HEK293T (cell line): ENCODE measurements around the gene SLC47A1.

ENCODE experiments used
- CTCF ChIA-PET: fragments of 350-600 bp; formaldehyde crosslinking; extraction: SDS; loops from one replicate; lab custom pipeline; 2021; ENCODE audit warnings: antibody characterized with exemption, inconsistent platforms; lab: Yijun Ruan, JAX
- POLR2A ChIA-PET: fragments of 350-600 bp; formaldehyde crosslinking; extraction: SDS; loops from one replicate; lab custom pipeline; 2020; ENCODE audit warnings: antibody characterized with exemption, inconsistent platforms; lab: Yijun Ruan, JAX
- DNase-seq: peaks from one replicate; pipeline ENCODE4 v3.0.0; 2012; ENCODE audit warnings: mixed read lengths; ENCODE audit errors: extremely low spot score
- ARNT ChIP-seq: fragments of 450-650 bp; IDR thresholded peaks from 2 replicates; pipeline ENCODE4 v1.6.1; 2017; ENCODE audit warnings: mild to moderate bottlenecking
- BHLHE40 ChIP-seq: fragments of 450-650 bp; IDR thresholded peaks from 2 replicates; pipeline ENCODE4 v1.6.1; 2016; ENCODE audit warnings: mild to moderate bottlenecking, moderate library complexity, borderline replicate concordance
- CTBP1 ChIP-seq: fragments of 450-650 bp; IDR thresholded peaks from 2 replicates; pipeline ENCODE4 v1.6.1; 2016; ENCODE audit warnings: borderline replicate concordance
- ELF4 ChIP-seq: fragments of 450-650 bp; IDR thresholded peaks from 2 replicates; pipeline ENCODE4 v1.6.1; 2017; ENCODE audit warnings: antibody characterized with exemption
- FOXA1 ChIP-seq: fragments of 450-650 bp; IDR thresholded peaks from 2 replicates; pipeline ENCODE4 v1.6.1; 2016; ENCODE audit warnings: mild to moderate bottlenecking
- FOXK2 ChIP-seq: fragments of 450-650 bp; IDR thresholded peaks from 2 replicates; pipeline ENCODE4 v1.6.1; 2016; ENCODE audit warnings: mild to moderate bottlenecking
- FOXM1 ChIP-seq: fragments of 450-650 bp; IDR thresholded peaks from 2 replicates; pipeline ENCODE4 v1.6.1; 2017; ENCODE audit warnings: mild to moderate bottlenecking, borderline replicate concordance
- HDGF ChIP-seq: fragments of 450-650 bp; IDR thresholded peaks from 2 replicates; pipeline ENCODE4 v1.6.1; 2017; ENCODE audit warnings: antibody characterized with exemption, borderline replicate concordance
- L3MBTL2 ChIP-seq: fragments of 450-650 bp; conservative IDR thresholded peaks from 2 replicates; pipeline ENCODE4 v1.6.1; 2016; ENCODE audit warnings: mild to moderate bottlenecking
- LEF1 ChIP-seq: fragments of 450-650 bp; IDR thresholded peaks from 2 replicates; pipeline ENCODE4 v1.6.1; 2017; ENCODE audit warnings: mild to moderate bottlenecking, borderline replicate concordance
- NFRKB ChIP-seq: fragments of 450-650 bp; IDR thresholded peaks from 2 replicates; pipeline ENCODE4 v1.6.1; 2016; ENCODE audit warnings: mild to moderate bottlenecking, moderate library complexity
- SP1 ChIP-seq: fragments of 450-650 bp; IDR thresholded peaks from 2 replicates; pipeline ENCODE4 v1.6.1; 2017
- SUZ12 ChIP-seq: fragments of 450-650 bp; IDR thresholded peaks from 2 replicates; pipeline ENCODE4 v1.6.1; 2016; ENCODE audit warnings: mild to moderate bottlenecking
- TARDBP ChIP-seq: fragments of 450-650 bp; IDR thresholded peaks from 2 replicates; pipeline ENCODE4 v1.6.1; 2016
- ZNF384 ChIP-seq: fragments of 450-650 bp; IDR thresholded peaks from 2 replicates; pipeline ENCODE4 v1.6.1; 2016
- TF ChIP-seq, protein P1 (sequence below): fragments of 450-650 bp; IDR thresholded peaks from 2 replicates; pipeline ENCODE4 v1.6.1; 2016

SLC47A1 gene, protein sequence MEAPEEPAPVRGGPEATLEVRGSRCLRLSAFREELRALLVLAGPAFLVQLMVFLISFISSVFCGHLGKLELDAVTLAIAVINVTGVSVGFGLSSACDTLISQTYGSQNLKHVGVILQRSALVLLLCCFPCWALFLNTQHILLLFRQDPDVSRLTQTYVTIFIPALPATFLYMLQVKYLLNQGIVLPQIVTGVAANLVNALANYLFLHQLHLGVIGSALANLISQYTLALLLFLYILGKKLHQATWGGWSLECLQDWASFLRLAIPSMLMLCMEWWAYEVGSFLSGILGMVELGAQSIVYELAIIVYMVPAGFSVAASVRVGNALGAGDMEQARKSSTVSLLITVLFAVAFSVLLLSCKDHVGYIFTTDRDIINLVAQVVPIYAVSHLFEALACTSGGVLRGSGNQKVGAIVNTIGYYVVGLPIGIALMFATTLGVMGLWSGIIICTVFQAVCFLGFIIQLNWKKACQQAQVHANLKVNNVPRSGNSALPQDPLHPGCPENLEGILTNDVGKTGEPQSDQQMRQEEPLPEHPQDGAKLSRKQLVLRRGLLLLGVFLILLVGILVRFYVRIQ

DNA sequence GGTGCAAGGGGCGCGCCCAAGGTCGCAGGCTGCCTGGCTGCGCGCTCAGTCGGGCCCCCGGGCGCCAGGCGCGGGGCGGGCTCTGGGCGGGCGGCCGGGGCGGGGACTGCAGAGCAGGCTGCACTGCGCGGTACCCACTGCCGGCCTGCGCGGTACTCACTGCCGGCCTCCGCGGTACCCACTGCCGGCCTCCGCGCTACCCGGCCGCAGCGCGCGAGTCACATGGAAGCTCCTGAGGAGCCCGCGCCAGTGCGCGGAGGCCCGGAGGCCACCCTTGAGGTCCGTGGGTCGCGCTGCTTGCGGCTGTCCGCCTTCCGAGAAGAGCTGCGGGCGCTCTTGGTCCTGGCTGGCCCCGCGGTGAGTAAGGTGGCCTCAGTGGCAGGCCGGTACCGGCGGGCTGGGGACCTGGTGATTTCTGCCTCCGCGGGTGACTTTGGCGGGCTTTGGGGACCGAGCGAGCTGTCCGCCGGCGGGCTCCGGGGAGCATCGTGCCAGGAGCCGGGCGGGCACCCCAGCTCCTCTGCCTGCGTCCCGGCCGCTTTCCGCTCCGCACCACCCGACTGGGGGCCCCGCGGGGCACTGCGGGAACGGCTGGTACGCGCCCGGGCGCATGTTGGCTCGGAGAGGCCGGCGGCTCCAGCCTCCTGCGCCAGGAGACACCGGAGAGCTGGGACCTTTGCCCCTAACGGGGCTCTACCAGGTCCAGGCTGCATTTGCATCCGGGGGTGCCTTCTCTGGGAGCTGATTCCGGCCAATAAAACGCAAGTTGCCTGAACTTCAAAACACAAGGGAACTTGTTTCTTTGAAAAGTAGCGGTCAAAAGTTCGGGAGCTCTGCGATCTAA lies at the start of gene SLC47A1:
Gene SLC47A1, plus strand, starts transcription at position 137 of the 844 bp plus-strand sequence. Its CDS starts 86 bp downstream, at position 223.
- TF ChIP-seq L3MBTL2 (peak; percentile 48; the same call in 1 of the 2 replicates), CTBP1 (no peak)
- DNase-seq = peak; percentile 72
- ChIA-PET POLR2A (interaction anchor here (0.7 to 2.3 kb wide), 11 partner anchors 11 to 229 kb away, joined by 3 to 31 read pairs (median 5); partner anchors contain the start of genes ALDH3A2 and SLC47A2), CTCF (interaction anchor here (0.5 to 1.1 kb wide), 4 partner anchors 23 to 112 kb away, joined by 3 to 4 read pairs (median 4); no protein-coding TSS in a partner anchor)

DNA sequence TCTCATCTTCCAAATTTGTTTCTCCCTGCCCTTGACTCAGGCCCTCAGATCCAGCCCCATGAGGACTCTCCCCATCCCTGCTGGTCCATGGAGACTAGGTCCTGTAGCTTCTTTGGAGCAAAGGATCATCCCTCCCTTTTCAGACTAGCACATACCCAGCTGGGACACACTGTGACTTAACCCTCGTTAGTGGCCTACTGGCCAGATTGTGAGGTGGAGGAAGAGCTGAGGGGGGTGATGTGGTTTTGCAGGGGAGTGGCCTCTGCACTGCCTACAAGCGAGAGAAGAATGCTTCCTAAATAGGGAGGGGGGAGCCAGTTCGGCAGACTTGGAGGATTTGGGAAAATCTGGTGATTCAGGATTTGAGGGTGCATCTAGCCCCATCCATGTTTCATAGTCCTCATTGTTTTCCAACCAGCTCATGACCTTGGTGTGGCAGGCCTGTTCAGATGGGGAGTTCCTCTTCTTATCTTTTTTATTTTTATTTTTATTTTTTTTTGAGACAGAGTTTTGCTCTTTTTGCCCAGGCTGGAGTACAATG lies 47.8 kb upstream of the SLC47A1 start:
- ChIA-PET CTCF (interaction anchor here (0.6 to 1.6 kb wide), 3 partner anchors 18 to 80 kb away, joined by 3 to 5 read pairs (median 3); no protein-coding TSS in a partner anchor), POLR2A (interaction anchor here (1.0 kb wide), 1 partner anchor 108 kb away, joined by 3 read pairs; no protein-coding TSS in a partner anchor)
- TF ChIP-seq TARDBP (no peak), SUZ12 (no peak), FOXM1 (no peak), LEF1 (no peak), HDGF (no peak), ELF4 (no peak), NFRKB (no peak)
- no peak for DNase-seq

DNA sequence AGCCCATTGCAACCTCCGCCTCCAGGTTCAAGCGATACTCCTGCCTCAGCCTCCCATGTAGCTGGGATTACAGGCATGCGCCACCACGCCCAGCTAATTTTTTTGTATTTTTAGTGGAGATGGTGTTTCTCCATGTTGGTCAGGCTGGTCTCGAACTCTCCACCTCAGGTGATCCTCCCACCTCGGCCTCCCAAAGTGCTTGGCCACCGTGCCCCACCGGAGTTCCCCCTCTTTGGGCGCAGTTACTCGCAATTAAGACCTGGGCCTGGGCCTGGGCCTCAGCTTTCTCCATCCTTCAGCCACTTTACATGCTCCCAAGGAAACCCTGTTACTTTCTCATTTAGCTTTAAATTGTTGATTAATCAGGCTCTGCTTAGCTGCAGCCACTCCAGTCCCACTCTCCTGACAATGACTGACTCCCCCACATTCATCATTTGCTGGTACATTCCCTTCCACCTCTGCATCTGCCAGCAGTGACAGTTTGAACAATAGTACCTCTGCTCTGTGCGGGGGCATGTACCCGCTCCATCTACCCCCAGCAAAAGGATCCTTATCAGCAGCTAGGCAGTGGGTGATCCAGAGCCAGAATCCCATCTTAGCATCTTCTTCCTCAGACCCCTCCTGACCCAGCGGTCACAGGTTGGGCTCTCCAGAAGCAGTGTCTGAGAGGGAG lies 47.2 kb upstream of the SLC47A1 start:
- no peak for DNase-seq
- CTCF ChIA-PET = interaction anchor here (0.6 to 1.0 kb wide), 3 partner anchors 20 to 611 kb away, joined by 3 to 6 read pairs (median 3); no protein-coding TSS in a partner anchor
- TF ChIP-seq, protein P1, sequence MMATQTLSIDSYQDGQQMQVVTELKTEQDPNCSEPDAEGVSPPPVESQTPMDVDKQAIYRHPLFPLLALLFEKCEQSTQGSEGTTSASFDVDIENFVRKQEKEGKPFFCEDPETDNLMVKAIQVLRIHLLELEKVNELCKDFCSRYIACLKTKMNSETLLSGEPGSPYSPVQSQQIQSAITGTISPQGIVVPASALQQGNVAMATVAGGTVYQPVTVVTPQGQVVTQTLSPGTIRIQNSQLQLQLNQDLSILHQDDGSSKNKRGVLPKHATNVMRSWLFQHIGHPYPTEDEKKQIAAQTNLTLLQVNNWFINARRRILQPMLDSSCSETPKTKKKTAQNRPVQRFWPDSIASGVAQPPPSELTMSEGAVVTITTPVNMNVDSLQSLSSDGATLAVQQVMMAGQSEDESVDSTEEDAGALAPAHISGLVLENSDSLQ = no peak
- no peak for TF ChIP-seq TARDBP
- no peak for TF ChIP-seq FOXA1
- TF ChIP-seq FOXM1 = no peak
- no peak for TF ChIP-seq SP1
- no peak for TF ChIP-seq CTBP1
- no peak for TF ChIP-seq ELF4
- TF ChIP-seq ARNT = no peak
- no peak for TF ChIP-seq ZNF384
- TF ChIP-seq BHLHE40 = no peak
- no peak for TF ChIP-seq L3MBTL2
- TF ChIP-seq FOXK2 = no peak
- no peak for TF ChIP-seq LEF1
- POLR2A ChIA-PET = interaction anchor here (1.0 kb wide), 1 partner anchor 109 kb away, joined by 3 read pairs; no protein-coding TSS in a partner anchor

DNA sequence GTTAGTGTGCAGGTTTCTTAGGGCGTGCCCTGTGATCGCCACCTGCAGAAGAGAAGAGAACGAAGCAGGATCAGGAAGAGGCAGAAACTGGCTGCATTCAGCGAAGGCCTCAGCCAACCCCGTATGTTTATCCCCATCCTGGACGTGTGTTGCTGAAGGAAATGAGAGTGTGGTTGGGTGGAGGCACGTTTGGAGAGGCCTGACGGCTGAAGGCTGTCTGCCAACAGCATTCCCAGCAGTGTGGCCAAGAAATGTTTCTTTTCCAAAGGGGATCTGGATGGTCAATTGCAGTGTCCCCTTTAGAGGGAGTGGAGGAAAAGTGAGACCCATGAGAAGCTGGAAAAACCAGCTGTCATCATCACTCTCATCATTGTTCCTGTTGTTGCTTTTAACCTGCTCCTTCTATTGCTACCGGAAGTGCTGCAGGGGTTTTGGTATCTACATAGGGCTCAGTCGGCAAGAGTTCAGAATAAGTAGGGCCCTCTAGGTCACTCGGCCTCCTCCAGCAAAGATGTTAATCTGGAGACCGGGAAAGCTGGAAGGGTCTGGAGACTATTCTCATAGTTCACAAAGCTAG lies 46.5 kb upstream of the SLC47A1 start:
- ChIA-PET POLR2A (no interaction called here), CTCF (interaction anchor here (0.6 kb wide), 1 partner anchor 612 kb away, joined by 6 read pairs; no protein-coding TSS in a partner anchor)
- DNase-seq = no peak
- TF ChIP-seq CTBP1 (no peak), FOXM1 (no peak), LEF1 (no peak), TARDBP (no peak), ELF4 (no peak), NFRKB (no peak), L3MBTL2 (no peak), HDGF (no peak), ZNF384 (no peak), SUZ12 (no peak), BHLHE40 (no peak), FOXA1 (no peak), ARNT (no peak), FOXK2 (no peak)
- TF ChIP-seq, protein P1 = no peak

DNA sequence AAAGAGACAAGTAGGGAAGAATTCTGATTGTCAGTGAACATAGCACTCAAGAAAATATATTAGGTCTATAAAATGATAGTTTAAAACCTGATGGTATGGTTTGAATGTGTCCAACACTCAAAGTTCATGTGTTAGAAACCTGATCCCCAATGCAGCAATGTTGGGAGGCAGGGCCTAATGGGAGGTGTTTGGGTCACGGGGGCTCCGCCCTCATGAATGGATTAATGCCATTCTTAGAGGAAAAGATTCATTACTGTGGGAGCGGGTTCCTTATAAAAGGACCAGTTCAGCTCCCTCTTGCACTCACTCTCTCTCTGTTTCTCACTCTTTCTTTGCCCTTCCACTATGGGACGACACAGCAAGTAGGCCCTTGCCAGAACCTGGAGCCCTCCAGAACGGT lies 41.5 kb upstream of the SLC47A1 start:
- no peak for TF ChIP-seq ARNT
- TF ChIP-seq ELF4 = no peak
- no peak for TF ChIP-seq NFRKB
- no peak for TF ChIP-seq TARDBP
- TF ChIP-seq CTBP1 = no peak
- TF ChIP-seq SUZ12 = no peak
- TF ChIP-seq FOXM1 = no peak
- no peak for TF ChIP-seq BHLHE40
- TF ChIP-seq ZNF384 = no peak
- no peak for TF ChIP-seq FOXA1
- TF ChIP-seq SP1 = no peak
- TF ChIP-seq, protein P1 = no peak
- no peak for TF ChIP-seq HDGF
- no peak for TF ChIP-seq L3MBTL2
- ChIA-PET CTCF (interaction anchor here (0.7 kb wide), 1 partner anchor 154 kb away, joined by 4 read pairs; no protein-coding TSS in a partner anchor), POLR2A (no interaction called here)
- DNase-seq = no peak
